DMS79 (cell line): Measurements from ENCODE around the gene CCDC3.

ENCODE experiments used
- DNase-seq: peaks from one replicate; lab custom pipeline; 2025; lab: John Stamatoyannopoulos, UW

CCDC3 gene

DNA sequence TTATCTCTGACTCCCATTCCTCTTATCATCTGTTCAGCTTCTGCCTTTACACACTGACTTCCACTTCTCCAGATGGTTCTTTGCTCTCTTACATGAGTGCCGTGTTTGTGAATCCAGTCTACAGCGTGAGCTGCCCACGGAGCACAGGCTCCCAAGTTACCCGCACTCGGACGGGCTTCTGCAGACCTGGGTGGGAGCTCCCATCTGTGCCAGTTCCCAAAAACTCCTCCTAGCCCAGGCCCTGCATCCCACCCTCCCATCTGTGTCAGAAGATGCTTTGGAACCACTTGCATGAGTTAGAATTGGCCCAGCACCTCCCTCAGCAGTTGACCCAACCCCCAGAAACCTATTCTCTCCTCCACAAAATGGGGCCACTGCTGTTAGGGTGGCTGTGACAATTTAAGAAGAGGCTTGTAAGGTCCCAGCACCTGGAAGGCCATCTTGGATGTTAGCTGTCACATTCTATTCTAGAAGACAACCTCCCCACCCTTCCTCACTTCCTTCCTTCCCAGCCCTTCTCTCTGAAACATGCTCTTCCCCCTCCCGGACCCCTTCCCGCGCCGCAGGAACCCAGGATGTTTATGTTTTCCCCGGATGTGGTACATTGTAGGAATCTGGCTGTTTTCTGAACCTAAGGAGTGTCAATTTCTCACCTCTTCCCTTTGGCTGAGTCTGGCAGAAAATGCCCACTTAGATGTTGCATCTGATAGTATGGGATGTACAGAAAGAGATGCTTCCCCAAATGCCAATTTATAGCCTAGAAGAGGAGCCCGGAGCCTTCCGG lies 79.2 kb downstream of the CCDC3 start:
- DNase-seq = no peak

DNA sequence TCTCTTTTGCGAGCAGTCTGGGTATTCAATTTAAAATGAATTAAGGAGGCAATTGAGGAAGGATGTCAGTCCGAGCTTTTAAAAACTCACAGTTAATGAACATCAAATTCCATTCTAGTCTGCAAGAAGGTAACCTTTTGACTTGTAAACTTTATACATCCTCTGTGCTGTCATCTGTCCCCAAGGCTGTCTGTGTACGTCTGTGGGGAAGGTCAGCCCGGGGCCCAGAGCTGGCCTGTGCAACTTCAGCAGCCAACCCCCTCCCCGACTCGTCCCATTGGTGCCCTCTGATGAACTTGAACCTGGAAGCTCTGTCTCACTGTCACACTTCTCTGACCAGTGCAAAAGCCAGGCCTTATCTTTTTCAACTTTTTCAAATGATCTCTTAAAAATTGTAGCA lies 80.3 kb downstream of the CCDC3 start:
- DNase-seq = no peak

DNA sequence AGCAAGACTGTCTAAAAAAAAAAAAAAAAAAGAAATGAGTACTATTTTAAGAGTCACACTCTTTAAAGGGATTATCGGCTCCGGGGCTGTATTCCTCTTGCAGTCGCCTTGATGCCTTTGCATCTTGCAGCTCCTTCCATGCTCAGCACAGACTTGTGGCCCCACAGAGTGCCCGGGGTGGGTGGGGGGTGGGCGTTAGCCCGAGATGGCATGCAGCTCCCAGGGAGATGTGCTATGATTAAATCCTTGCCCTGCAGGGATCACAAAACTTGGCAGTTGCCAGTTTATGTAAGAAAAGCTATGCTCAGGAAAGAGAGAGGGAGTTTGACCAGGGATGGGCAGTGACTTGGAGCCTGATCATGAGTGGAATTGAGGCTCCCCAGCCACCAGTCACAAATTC lies 81.9 kb downstream of the CCDC3 start:
- no peak for DNase-seq

DNA sequence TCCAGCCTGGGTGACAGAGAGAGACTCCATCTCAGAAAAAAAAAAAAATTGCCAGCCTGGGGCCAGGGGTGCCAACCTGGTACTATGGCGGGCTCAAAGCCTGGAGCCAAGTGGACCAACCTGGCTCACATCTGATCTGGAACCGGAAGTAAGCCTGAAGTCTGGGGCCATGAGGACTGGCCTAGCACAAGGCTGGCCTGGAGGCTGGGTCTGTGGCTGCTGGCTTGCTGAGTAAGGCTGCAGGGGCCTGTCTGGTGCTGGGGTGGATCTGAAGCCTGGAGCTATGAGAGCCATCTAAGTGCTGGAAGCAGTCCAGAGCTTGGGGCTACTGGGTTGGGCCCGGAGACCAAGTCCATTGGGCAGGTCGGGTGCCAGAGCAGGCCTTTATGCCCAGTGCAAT lies 84.9 kb downstream of the CCDC3 start:
- no peak for DNase-seq

DNA sequence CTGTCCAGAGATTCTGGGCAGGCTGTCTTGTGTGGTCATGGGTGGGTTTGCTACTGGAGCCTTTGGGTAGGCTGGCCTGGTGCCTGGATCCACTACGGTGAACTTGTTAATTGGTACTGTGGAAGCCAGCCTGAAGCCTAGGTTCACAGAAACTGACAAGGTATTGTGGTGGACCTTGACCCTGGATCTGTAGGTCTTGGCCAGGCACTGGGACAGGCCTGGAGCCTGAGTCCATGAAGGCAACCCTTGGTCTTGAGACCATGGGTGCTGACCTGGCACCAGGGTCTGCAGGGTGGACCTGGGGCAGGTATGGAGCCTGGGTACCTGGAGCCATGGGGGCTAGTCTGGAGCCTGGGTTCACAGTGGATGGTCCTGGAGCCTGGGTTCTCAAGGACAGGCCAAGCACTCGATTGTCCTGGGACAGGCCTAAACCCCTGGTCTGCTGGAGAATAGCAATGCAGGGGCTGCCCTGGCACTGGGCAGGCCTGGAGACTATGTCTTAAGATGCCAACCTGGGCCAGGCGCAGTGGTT lies 85.8 kb downstream of the CCDC3 start:
- no peak for DNase-seq

DNA sequence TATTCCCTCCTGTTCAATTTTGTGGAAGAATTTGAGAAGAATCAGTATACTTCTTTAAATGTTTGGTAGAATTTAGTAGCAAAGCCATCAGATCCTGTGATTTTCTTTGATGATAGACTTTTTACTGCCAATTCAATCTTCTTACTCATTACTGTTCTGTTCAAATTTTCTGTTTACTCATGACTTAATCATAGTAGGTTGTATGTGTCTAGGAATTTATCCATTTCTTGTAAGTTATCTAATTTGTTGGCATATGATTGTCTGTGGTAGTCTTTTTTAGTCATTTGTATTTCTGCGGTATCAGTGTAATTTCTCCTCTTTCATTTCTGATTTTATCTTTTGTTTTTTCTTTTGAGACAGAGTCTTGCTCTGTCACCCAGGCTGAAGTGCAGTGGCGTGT lies 87.4 kb downstream of the CCDC3 start:
- no peak for DNase-seq

DNA sequence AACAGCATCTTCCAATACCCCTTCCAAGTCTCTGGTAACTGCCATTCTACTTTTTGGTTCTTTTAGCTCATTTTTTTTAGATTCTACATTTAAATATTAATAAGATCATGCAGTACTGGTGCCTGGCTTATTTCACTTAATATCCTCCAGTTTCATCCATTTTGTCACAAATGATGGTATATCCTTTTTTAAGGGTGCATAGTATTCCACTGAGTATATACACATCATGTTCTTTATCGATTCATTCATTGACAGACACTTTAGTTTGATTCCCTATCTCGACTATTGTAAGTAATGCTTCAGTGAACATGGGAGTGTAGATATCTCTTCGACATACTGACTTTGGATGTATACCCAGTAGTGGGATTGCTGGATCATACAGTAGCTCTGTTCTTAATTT lies 89.7 kb downstream of the CCDC3 start:
- DNase-seq = no peak

DNA sequence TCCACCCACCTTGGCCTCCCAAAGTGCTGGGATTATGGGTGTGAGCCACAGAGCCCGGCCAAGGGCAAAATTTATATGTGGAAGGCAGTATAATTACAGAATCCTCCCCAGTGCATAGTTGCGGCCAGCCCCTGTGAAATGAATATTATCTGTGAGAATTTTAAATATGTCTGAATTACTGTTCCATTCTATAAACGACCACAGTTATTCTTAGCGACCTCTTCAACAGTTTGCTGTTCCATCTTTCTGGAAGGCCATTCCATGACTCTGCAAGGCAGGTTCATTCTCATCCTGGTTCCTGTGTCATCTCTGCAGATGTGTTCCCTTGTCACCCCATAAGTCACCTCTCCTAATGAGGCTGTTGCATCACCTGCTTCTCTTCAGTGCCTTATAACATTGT lies 90.7 kb downstream of the CCDC3 start:
- no peak for DNase-seq

DNA sequence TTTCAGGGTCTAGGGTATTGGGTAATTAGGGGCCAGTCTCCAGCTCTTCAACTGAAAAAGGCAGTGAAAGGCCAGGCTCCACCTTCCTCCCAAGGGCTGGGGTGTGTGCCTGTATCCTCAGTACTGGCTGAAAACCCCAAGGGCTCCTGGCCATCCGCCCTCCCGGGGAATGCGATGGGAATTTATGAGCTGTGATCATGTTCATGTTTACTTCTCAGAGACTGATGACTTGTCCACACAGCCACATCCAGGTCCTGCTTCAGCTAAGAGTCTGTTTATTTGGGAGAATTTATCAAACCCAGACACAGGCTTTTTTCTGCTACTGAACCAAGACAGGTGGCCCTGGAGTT lies 91.7 kb downstream of the CCDC3 start:
- DNase-seq = no peak

DNA sequence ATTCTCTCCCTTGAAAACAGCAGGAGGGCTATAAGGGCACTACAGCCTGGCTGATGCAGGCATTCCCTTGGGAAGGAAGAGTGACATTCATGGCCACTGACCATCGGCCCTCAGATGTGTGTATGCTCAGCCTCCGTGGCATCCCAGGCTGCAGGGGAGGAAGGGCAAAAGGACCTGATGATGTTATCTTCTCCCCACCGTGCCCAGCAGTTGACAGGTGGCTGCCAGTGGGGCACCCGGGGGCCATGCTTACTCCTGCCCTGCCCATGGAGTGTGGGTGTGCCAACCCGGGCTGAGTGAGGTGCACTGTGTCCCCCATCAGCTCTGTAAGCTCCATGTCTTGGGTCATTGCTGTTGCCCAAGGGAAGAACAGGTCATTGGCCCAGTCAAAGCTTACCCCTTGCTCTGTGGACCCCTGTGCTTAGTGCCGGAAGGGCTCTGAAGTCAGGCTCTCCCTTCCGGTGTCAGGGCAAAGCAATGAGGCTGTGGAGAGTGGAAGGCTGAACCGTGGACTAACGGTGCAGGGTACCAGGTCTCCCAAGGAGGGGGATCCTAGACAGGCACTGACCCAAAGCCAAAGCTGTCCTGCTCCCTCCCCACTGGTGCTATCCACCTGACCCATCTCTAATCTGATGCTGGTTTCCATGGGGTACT lies 92.2 kb downstream of the CCDC3 start:
- DNase-seq = no peak

DNA sequence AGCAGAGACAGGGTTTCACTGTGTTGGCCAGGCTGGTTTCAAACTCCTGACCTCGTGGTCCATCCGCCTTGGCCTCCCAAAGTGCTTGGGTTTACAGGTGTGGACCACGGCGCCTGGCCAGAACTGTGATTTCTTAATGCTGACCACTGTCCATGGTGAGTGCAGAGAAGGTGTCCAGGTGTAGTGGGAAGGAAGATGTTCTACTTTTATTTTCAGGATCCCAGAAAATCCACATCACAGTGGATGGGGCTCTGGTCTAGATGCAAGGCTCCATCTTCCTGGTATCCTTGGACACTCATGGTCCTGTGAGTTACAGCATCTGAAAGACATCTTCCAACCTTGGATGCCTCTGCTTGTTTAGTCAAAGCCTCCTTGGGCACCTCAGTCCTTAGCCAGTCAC lies 92.7 kb downstream of the CCDC3 start:
- no peak for DNase-seq

DNA sequence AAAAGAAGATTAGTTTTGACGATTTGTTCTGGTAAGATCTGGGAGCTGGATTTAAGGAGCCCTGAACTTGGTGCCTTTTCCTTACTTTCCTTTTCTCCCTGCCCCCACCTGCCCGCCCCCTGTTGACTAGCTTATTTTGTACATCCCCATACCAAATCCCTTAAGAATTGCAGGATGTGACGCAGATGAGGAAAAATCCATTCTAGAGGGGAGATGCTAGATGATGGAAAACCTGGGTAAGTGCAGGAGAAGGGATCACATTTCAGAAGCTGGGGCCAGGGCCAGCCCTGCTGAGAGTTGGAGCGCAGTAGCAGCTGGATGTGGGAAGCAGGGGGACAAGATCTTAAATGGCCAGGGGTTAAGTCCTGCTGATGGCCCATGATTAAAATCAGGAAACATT lies 93.9 kb downstream of the CCDC3 start:
- no peak for DNase-seq

DNA sequence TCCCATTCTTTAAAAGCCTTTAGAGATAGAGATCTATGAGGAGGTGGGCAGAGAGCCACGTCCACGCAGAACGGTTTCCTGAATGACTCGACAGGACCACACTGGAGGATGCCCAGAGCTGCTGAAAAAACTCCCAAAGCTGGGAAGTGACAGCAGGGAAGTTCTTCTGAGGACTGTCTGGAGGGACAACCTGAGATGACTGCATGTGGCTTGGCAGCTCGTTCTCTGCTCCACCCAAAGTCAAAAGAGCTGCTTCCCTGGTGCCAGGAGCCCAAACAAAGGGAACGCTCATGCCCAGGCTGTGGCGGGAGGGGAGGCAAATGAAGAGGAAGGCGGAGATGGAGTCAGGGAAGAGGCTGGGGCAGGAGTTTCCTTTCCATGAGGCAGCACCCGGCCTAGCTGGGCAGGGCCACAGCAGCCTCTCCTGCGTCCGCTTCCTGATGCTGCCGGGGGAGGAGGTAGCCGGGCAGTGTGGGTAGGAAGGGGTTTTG lies 95.4 kb downstream of the CCDC3 start:
- DNase-seq = no peak

DNA sequence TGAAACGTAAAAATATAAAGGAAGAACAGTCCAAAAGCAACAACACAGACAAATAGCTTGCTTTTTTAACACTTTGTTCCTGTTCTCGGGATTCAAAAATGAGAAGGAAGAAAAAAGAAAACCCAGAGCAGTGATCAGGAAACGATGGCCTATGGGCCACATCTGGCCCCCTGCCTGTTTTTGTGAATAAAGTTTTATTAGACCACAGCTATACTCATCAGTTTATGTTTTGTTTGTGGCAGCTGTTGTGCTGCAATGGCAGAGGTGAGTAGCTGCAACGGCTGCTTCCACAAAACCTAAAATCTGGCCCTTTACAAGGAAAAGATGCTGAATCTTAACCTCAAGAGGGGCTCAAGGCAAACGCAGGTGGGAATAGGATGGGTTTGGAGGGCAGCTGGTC lies 96.4 kb downstream of the CCDC3 start:
- no peak for DNase-seq

DNA sequence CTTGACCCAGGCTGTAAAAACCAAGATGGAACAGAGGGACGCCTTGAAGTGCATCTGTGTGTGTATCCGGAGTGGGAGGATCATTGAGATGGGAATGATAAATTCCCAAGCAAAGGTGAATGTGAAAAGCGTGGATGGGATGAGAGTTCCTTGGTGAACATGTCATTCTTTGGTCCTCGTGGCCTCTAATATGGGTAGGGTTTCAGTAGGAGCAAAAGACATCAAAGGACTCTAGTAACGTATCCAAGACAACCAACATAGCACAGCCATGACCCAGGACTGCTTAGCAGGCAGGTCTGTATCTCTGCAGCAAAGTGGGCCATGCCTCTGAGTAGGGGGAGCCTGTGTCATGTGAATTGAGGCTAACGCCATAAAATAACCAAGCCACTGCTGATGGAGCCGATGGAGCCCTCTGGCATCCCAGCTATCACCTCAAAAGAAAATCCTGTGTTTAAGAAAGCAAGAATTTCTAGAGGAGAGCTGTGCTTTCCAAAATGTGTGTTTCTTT lies 98.6 kb downstream of the CCDC3 start:
- no peak for DNase-seq

DNA sequence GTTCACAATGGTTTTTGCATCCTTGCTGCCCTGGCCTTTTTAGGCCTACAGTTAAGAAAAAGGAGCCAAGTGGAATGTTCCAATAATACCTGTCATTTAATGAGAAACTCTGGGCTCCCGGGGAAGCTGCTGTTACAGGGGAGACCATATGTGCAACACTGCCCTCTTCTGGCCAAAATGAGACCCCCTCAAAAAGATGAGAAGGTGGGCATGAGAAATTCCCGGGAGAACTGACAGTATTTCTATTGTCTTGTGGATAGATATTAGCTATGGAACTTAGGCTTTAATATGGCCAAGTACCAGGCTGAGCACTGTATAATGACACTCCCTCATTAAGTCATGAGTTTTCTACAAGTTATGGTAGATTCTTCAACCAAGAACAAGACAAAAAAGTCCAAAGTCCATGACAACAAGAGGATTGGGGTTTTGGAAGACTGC lies 99.4 kb downstream of the CCDC3 start:
- no peak for DNase-seq

DNA sequence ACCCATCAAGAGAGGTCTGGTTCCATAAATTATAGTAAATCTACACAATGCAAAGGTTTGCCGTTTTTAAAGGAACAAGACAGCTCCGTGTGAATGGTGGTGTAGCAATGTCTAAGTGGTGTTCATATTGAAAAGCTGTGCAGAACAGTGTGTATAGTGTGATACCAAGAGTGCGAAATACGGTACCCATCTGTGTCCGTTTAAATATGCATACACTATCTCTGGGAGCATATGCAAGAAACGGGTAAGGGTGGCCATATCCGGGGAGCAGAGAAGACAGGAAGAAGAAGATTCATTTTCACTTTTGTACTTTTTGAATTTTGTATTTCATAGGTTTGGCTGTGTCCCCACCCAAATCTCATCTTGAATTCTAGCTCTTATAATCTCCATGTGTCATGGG lies 102.0 kb downstream of the CCDC3 start:
- no peak for DNase-seq

DNA sequence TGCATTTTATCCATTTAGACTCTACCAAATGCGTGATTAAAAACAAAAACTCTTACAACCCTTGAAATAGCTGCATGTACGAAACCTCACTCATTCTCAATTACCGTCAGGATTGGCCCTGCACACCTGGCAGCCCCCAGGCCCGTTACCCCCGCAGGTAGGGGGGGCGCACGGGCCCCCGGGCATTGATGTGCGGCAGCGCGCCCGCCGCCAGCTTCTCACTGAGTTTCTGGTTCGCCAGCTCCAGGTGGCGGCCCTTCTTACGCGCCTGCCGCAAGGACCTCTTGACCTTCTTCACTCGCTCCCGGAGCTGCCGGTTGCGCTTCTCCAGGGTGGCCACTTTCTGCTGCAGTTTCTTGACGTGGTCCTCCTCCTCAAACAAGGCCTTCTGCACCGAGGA lies 103.2 kb downstream of the CCDC3 start:
- no peak for DNase-seq

DNA sequence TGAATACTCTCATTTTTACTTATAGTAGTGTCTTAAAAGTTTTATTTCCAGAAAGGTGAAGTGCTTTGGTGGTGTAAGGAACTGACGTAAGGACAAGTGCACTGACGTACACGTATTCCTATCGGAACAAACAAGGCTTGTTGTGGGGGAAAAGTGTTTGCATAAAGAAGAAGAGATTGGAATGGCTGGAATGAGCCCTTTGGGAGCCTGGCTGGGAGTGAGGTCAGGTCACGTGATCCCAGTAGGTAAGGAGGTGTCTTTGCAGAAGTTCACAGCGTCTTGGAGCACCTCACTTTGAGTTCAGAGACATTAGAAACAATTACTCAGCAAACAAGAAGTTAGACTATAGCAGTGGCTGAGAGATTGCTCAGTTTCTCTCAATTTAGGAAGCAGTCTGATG lies 104.2 kb downstream of the CCDC3 start:
- DNase-seq = no peak

DNA sequence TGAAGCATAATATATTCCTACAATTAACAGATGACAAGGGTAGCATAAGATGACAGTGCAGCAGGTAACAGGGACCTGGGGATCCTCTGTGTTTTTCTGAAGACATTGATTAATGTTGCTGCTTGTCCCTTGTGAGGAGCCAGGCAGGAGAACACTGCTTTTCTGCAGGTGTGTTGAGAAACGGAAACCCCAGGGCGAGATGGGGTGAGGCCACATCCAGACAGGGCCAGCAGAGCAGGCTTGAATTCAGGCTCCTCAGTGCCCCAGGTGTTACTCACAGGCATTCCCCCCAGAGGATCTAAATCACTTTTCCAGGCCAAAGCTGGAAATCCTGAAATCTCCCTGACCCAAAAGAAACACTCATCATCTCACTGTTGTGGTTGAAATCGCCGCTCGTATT lies 105.3 kb downstream of the CCDC3 start:
- DNase-seq = no peak

DNA sequence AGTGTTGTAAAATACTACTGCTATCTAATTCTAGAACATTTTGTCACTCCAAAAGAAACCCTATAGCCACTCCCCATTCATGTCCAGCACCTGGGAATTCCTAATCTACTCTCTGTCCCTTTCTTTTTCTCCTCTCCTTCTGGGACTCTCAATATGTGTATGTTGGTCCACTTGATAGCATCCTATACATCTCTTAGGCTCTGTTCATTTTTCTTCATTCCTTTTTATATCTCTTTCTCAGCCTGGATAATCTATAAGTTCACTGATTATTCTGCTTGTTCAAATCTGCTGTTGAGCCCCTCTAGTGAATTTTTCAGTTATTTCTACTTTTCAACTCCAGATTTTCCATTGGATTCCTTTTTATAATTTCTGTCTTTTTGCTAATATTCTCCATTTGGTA lies 108.6 kb downstream of the CCDC3 start:
- no peak for DNase-seq

DNA sequence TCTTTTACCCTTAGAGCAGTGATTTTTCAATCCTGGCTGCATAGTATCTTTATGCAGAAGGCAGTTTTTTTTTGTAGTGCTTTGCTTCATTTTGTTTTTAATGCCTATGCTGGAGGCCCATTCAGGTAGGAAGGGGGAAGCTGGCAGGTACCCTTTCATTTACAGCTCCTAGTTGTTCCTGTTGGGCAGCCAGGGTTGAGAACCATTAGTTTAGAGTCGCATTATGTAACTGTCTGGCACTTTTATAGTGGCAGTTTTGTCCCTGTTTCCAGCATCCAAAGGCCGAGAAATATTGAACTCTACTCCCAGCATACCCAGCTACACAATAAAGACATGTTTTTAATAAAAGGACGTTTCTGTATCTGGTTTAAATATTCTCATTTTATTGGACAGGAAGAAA lies 110.6 kb downstream of the CCDC3 start:
- DNase-seq = no peak

DNA sequence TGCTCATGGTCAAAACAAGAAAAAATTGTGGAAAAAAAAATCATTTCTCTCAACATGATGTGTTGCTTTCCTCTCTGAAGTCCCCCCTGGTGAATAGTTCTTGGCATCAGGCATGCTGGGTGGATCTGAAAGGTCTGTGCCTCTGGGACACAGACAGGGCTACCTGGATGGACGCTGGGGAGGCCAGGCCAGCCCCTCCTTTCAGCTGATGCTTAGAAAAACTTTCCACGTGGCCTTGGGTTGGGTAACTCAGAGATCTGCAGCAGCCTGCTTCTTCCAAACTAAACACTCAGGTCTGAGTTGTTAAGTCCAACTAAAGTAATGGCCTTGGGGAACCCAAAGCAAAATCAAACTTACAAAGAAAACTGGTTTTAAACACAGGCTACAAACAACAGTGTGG lies 113.0 kb downstream of the CCDC3 start:
- DNase-seq = no peak
